GM06990 (cell line): ENCODE results near the gene TANGO6.

Experiments
- DNase-seq: peaks from one replicate; pipeline ENCODE4 v3.0.0-alpha.2; 2011; ENCODE audit not compliant: insufficient read length; ENCODE audit errors: extremely low read depth
- H3K27me3 ChIP-seq: replicated peaks from 2 replicates; pipeline ENCODE4 v1.6.0; 2011; ENCODE audit warnings: low read length; ENCODE audit not compliant: control insufficient read depth, insufficient read depth
- H3K36me3 ChIP-seq: 2 replicates; pipeline ENCODE4 v1.5.1; 2011; ENCODE audit warnings: low read length; ENCODE audit not compliant: control insufficient read depth, insufficient read depth
- H3K4me3 ChIP-seq: replicated peaks from 2 replicates; pipeline ENCODE4 v1.5.1; 2011; ENCODE audit warnings: low read depth, mild to moderate bottlenecking, control low read depth, low read length
- TF ChIP-seq, protein P1 (sequence below): IDR thresholded peaks from 2 replicates; pipeline ENCODE4 v1.5.1; 2011; ENCODE audit warnings: low read length, control low read depth, mild to moderate bottlenecking, inconsistent platforms; ENCODE audit not compliant: insufficient read depth, poor library complexity, severe bottlenecking

Gene TANGO6

DNA sequence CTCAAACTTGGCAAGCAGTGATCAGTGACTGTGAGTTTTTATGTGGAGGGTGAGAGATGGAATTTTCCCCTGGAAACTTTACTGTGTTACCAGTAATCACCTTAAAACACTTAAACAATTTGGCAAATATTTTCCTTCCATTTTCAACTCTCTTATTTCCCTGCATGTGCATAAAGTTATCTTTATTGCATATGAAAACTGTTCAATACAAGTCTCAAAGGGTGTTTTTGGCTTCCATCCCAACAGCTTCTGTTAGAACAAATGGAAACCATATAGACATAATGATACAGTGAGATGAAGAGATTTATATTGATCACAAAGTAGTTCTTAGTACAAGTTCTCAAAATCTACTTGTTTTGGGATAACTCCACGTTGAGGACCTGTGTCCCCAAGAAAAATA lies 36.4 kb upstream of the TANGO6 start:
- TF ChIP-seq, protein P1, sequence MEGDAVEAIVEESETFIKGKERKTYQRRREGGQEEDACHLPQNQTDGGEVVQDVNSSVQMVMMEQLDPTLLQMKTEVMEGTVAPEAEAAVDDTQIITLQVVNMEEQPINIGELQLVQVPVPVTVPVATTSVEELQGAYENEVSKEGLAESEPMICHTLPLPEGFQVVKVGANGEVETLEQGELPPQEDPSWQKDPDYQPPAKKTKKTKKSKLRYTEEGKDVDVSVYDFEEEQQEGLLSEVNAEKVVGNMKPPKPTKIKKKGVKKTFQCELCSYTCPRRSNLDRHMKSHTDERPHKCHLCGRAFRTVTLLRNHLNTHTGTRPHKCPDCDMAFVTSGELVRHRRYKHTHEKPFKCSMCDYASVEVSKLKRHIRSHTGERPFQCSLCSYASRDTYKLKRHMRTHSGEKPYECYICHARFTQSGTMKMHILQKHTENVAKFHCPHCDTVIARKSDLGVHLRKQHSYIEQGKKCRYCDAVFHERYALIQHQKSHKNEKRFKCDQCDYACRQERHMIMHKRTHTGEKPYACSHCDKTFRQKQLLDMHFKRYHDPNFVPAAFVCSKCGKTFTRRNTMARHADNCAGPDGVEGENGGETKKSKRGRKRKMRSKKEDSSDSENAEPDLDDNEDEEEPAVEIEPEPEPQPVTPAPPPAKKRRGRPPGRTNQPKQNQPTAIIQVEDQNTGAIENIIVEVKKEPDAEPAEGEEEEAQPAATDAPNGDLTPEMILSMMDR = no peak
- DNase-seq = no peak
- Histone ChIP-seq H3K36me3 (peaks cover under 1% of the 10 kb centered on the region), H3K4me3 (no peak overlapping the region), H3K27me3 (no peaks in the 10 kb centered on the region)

DNA sequence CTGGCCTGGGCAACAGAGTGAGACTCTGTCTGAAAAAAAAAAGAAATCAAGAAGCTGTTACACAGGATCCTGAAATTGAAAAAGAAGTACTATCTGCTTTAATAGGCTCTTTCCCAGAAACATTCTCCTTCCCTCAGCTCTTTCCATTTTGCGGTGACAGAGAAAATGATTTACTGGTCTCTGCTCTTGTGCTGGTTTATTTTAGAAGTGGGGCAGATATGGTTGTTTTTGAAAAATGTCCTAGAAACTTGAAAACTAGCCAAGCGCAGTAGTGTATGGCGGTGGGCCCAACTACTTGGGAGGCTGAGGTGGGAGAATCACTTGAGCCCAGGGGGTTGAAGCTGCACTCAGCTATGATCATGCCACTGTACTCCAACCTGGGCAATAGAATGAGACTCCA lies 28.8 kb upstream of the TANGO6 start:
- Histone ChIP-seq H3K4me3 (no peak overlapping the region), H3K27me3 (no peaks in the 10 kb centered on the region), H3K36me3 (peaks cover 2% of the 10 kb centered on the region)
- TF ChIP-seq, protein P1 = no peak
- no peak for DNase-seq

DNA sequence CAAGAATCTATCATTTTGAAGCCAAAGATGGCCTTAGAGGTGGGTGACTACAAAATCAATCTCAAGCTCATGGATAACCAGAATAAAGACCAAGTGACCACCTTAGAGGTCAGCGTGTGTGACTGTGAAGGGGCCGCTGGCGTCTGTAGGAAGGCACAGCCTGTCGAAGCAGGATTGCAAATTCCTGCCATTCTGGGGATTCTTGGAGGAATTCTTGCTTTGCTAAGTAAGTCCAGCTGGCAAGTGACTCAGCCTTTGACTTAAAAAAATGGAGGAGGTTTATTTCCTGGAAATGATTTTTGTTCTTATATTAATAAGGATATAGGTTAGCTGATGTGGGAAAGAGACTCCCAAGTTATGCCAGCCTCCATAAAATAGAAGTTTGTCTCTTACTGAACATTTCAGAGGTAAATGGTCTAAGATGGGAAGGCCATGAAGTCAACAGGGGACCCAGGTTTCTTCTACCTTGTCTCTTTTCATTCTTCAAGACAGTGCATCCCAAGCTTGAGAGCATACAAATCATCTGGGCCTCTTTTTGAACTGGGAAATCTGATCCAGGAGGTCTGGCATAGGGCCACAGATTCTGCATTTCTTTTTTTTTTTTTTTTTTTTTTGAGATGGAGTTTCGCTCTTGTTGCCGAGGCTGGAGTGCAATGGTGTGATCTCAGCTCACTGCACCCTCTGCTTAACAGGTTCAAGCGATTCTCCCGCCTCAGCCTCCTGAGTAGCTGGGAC lies 19.8 kb upstream of the TANGO6 start:
- Histone ChIP-seq H3K36me3 (no peaks in the 10 kb centered on the region; the same call in 1 of the 2 replicates), H3K27me3 (no peaks in the 10 kb centered on the region), H3K4me3 (no peak overlapping the region)
- TF ChIP-seq, protein P1 = no peak
- no peak for DNase-seq

DNA sequence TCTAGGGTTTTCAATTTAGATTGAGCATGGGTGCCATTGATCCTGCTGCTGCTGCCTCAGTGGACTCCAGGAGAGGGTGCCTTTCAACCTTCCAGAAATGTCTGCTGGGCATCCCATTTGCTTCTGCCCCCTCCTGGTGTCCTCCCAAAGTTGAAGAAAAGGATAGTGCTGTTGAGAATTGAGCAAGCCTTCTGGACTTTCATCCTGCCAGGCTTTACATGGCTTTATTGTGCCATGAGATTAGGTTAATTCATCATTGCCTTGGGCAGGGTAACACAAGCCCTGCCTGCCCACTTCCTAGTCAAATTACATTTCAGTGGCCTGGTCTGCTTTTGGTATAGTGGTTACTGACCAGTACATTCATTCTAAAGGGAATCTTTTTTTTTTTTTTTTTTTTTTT lies 17.9 kb upstream of the TANGO6 start:
- no peak for DNase-seq
- Histone ChIP-seq H3K36me3 (no peaks in the 10 kb centered on the region; the same call in 1 of the 2 replicates), H3K4me3 (no peak overlapping the region), H3K27me3 (no peaks in the 10 kb centered on the region)
- TF ChIP-seq, protein P1 = no peak

DNA sequence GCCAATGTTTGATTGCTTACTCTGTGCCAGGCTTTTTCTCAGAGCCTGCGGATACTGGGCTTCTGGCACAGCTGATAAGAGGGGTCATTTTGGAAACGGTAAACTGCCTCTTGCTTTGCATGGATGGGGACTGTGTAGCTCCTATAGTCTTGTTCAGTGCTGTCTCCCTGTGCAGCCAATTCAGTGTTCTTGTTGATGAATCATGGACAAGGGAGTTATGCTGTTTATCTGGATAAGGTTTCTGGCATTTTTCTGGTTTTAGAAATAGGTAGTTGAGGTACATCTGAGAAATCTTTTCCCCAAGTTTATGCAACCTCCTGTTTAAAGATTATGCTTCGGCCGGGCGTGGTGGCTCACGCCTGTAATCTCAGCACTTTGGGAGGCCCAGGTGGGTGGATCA lies 16.7 kb upstream of the TANGO6 start:
- DNase-seq = no peak
- H3K36me3 ChIP-seq = no peaks in the 10 kb centered on the region; the same call in 1 of the 2 replicates
- TF ChIP-seq, protein P1 = no peak

DNA sequence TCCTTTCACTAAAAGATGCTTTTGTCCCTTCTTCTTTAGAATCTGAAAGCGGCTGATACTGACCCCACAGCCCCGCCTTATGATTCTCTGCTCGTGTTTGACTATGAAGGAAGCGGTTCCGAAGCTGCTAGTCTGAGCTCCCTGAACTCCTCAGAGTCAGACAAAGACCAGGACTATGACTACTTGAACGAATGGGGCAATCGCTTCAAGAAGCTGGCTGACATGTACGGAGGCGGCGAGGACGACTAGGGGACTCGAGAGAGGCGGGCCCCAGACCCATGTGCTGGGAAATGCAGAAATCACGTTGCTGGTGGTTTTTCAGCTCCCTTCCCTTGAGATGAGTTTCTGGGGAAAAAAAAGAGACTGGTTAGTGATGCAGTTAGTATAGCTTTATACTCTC lies 10.1 kb upstream of the TANGO6 start:
- no peak for DNase-seq
- H3K36me3 ChIP-seq = no peaks in the 10 kb centered on the region
- TF ChIP-seq, protein P1 = no peak
- H3K27me3 ChIP-seq = no peaks in the 10 kb centered on the region
- H3K4me3 ChIP-seq = no peak overlapping the region

More for the DNA sequence above, 16.7 kb upstream of the TANGO6 start:
- Histone ChIP-seq H3K4me3 (no peak overlapping the region), H3K27me3 (no peaks in the 10 kb centered on the region)
